HEK293 (cell line): ENCODE results near the gene PON1.

ENCODE experiments used
- BCL11A ChIP-seq: fragments of 450-650 bp; formaldehyde crosslinking; IDR thresholded peaks from 2 replicates; pipeline ENCODE4 v1.5.1; 2016; ENCODE audit warnings: low read depth, missing biosample characterization, missing genetic modification characterization
- CTCF ChIP-seq: fragments of 450-650 bp; formaldehyde crosslinking; IDR thresholded peaks from 2 replicates; pipeline ENCODE4 v1.5.1; 2016; ENCODE audit warnings: missing biosample characterization, missing genetic modification characterization
- KLF1 ChIP-seq: fragments of 450-650 bp; formaldehyde crosslinking; IDR thresholded peaks from 2 replicates; pipeline ENCODE4 v1.5.1; 2016; ENCODE audit warnings: missing biosample characterization, missing genetic modification characterization
- MEIS1 ChIP-seq: sonication (generic); formaldehyde crosslinking; IDR thresholded peaks from 2 replicates; pipeline ENCODE4 v1.8.1; 2022; ENCODE audit warnings: missing genetic modification reagents, mild to moderate bottlenecking, borderline replicate concordance
- PRDM10 ChIP-seq: fragments of 450-650 bp; formaldehyde crosslinking; IDR thresholded peaks from 2 replicates; pipeline ENCODE4 v1.5.1; 2016; ENCODE audit warnings: missing biosample characterization, missing genetic modification characterization
- SP7 ChIP-seq: fragments of 450-650 bp; formaldehyde crosslinking; IDR thresholded peaks from 2 replicates; pipeline ENCODE4 v1.5.1; 2016; ENCODE audit warnings: missing biosample characterization, missing genetic modification characterization
- ZBTB26 ChIP-seq: fragments of 450-650 bp; formaldehyde crosslinking; optimal IDR thresholded peaks from 2 replicates; pipeline ENCODE3; 2016; ENCODE audit warnings: missing biosample characterization, mild to moderate bottlenecking, missing genetic modification characterization
- ZNF138 ChIP-seq: fragments of 450-650 bp; formaldehyde crosslinking; IDR thresholded peaks from 2 replicates; pipeline ENCODE4 v1.5.1; 2016; ENCODE audit warnings: missing biosample characterization, missing genetic modification characterization, borderline replicate concordance
- ZNF2 ChIP-seq: fragments of 450-650 bp; formaldehyde crosslinking; IDR thresholded peaks from 2 replicates; pipeline ENCODE4 v1.5.1; 2016; ENCODE audit warnings: missing biosample characterization, missing genetic modification characterization
- ZNF274 ChIP-seq, 2 experiments: fragments of 200-500 bp in 1 of 2; fragments of 450-650 bp in 1 of 2; sonication (Bioruptor generic) in 1 of 2; formaldehyde crosslinking in 1 of 2; IDR thresholded peaks; 2 replicates each; pipeline versions ENCODE4 v1.5.1 to v1.6.1; 2014 to 2016; ENCODE audit warnings: borderline replicate concordance in 1 of 2, inconsistent platforms in 1 of 2, low read length in 1 of 2, missing biosample characterization in 1 of 2, missing genetic modification characterization in 1 of 2
- ZNF580 ChIP-seq: fragments of 450-650 bp; formaldehyde crosslinking; IDR thresholded peaks from 2 replicates; pipeline ENCODE4 v1.5.1; 2016; ENCODE audit warnings: missing biosample characterization, missing genetic modification characterization
- ZNF777 ChIP-seq: fragments of 450-650 bp; formaldehyde crosslinking; IDR thresholded peaks from 2 replicates; pipeline ENCODE4 v1.5.1; 2017; ENCODE audit warnings: missing biosample characterization, missing genetic modification characterization, borderline replicate concordance
- ZNF830 ChIP-seq: fragments of 450-650 bp; IDR thresholded peaks from 2 replicates; pipeline ENCODE4 v1.5.0; 2018; ENCODE audit warnings: missing biosample characterization, missing genetic modification characterization, low read depth, mild to moderate bottlenecking, moderate library complexity

GRCh38 chr7:95279417-95279816 lies 44.9 kb downstream of the PON1 start:
- no peak for TF ChIP-seq BCL11A (tag by site-specific recombination)
- no peak for TF ChIP-seq ZNF777 (tag by site-specific recombination)
- TF ChIP-seq ZBTB26: no peak
- TF ChIP-seq ZNF830 (tag by site-specific recombination): no peak
- TF ChIP-seq CTCF (tag by site-specific recombination): no peak
- no peak for TF ChIP-seq ZNF138 (tag by site-specific recombination)
- no peak for TF ChIP-seq PRDM10 (tag by site-specific recombination)
- no peak for TF ChIP-seq SP7
- no peak for TF ChIP-seq MEIS1
- TF ChIP-seq ZNF274 (IDR thresholded peaks at IDR 0.05; ENCODE audit: low read length): no peak
- TF ChIP-seq ZNF274 (tag by site-specific recombination; IDR thresholded peaks at IDR 0.05; ENCODE audit: borderline replicate concordance): no peak
- TF ChIP-seq ZNF580 (tag by site-specific recombination): no peak
- no peak for TF ChIP-seq KLF1 (tag by site-specific recombination)
- TF ChIP-seq ZNF2: no peak
